ENCODE results near the gene GYPC. TPM values are rescaled to one million over a fixed set of nuclear protein-coding genes. Genes with fewer than 3 reads are reported as not detected.

GYPC gene
- polyA plus RNA-seq, 12 donors = 86.8 to 122 (median 101) TPM; not detected in 1

DNA sequence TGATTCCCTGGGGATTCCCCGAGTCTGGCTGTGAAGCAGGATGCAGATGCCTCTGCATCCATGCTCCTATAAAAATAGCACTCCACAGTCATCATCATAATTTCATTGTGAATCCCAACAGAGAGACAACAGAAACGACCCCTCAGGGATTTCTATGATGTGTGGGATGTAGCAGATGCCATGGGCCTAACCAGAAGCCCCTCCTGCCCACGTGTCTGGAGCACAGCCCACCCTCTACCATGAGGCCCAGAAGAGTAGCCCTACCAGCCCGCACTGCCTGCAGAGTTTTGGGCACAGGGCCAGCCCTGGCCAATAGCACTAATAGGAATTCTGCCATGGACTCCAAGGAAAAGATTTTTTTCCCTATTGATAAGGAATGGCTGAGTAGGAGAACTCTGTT lies 66.6 kb downstream of the GYPC start:
- no peak for DNase-seq

DNA sequence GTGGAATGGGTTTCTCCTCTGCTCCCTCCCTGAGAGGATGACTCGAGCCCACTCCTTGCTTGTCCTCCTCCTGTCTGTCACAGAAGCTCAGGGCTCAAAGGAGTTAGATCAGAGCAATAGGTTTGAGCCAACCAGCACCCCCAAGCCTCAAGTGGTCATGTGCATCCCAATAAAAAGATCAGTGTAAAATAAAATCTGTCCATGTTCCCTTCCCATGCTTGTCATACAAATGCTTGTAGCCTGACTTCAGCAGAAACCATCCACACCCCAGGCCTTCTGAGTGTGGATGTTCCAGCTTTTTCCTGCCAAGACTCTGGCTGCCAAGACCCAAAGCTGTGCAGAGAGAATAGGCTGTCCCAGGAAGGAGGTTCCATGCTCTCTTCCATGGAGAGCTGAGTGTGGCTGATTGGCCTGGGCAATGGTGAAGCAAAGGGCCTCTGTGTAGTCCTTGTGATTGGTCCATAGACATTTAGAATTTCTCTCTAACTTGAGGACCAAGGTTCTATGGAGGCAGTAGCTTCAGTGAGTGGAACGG lies 67.4 kb downstream of the GYPC start:
- peak; percentile 56 for DNase-seq

DNA sequence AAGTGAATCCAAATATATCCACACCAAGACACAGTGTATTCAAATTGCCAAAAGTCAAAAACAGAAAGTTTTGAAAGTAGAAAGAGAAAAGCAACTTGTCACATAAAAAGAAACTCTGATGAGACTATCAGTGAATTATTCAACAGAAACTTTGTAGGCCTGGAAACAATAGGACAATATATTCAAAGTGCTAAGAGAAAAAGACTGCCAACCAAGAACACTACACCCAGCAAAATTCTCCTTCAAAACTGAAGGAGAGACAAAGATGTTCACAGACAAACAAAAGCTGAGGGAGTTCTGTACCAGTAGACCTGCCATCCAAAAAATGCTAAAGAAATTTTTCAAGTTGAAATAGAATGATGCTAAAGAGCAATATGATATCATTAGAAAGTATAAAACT lies 69.6 kb downstream of the GYPC start:
- DNase-seq = no peak

GRCh38 chr2:126729896-126730295 lies 73.9 kb downstream of the GYPC start:
- DNase-seq = no peak

DNA sequence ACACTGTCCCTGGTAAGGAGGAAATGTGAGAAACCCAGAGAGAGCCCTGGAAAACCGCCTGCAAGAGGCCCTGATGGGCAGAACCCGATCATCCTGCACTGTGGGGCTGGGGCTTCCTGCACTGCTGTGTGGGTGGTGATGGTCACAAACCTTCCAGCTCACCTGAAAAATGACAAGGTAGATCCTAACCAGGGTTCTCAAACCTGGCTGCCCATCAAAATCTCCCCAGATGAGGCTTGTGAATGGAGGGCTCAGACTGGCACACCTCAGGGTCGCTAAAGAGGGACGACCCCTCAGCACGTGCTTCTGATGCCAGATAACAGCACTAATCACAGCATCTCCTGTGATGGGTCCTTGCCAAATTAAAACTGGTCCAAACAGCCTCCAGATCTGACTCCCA lies 74.7 kb downstream of the GYPC start:
- no peak for DNase-seq

- DNase-seq = no peak
Observed at GRCh38 chr2:126731353-126731752, 75.4 kb downstream of the GYPC start.

DNA sequence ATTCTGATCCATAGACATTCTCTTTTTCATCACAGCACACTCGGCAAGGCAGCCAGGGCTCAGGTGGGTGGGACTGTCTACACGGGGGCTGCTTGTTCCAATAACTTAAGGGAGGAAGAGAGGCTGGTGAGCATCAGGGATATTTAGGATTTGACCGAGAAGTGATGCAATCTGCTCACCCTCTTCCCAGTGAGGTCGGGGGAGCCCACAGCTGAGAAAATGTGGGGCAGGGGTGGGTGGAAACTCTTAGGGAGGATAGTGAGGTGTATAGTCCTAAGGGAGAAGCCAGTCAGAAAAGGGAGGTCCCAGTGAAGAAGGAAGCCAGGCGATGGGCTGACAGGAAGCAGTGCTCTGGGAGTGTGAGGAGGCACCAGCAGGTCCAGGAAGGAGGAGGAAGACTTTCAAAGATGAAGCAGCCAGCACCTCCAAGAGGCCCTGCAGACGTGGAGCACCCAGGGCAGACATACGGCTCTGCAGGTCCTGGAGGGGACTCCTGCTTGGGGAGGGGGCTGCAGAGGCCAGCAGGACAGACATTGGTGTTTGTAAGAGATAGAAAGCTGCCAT lies 76.8 kb downstream of the GYPC start:
- DNase-seq = no peak

GRCh38 chr2:126733795-126734194 lies 77.8 kb downstream of the GYPC start:
- no peak for DNase-seq

- no peak for DNase-seq
Observed at GRCh38 chr2:126736133-126736874, 80.3 kb downstream of the GYPC start.

GRCh38 chr2:126739141-126739540 lies 83.2 kb downstream of the GYPC start:
- no peak for DNase-seq

- DNase-seq = no peak
Observed at GRCh38 chr2:126744640-126745039, 88.7 kb downstream of the GYPC start.

Other genes starting within 250 kb of the GYPC start
- gene TEX51, start 242.7 kb downstream of the GYPC start, polyA plus RNA-seq (ENCODE audit: insufficient read length in 12 of 12) = not detected

All from muscle of arm (tissue), 12 donors.